ENCODE data around the gene CSMD2.

Gene CSMD2

DNA sequence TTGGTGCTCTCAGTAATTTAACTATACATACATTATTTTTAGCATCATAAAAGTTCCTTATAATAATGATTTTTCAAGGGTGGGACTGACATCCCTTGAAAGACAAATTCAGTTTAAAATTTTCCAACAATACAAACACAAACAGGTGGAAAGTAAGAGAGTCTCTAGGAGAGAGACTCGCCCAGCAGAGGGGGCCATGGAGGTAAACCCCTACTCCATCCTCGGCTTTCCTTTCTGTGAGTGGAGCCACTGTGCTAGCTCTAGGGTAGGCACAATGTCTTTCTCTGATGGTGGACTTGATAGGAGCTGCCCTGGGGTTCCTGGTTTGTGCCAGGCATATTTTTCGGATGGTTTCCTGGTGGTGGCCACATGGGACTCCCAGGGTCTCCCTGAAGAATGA lies 8.3 kb downstream of the CSMD2 start:
- TF ChIP-seq, protein P1, sequence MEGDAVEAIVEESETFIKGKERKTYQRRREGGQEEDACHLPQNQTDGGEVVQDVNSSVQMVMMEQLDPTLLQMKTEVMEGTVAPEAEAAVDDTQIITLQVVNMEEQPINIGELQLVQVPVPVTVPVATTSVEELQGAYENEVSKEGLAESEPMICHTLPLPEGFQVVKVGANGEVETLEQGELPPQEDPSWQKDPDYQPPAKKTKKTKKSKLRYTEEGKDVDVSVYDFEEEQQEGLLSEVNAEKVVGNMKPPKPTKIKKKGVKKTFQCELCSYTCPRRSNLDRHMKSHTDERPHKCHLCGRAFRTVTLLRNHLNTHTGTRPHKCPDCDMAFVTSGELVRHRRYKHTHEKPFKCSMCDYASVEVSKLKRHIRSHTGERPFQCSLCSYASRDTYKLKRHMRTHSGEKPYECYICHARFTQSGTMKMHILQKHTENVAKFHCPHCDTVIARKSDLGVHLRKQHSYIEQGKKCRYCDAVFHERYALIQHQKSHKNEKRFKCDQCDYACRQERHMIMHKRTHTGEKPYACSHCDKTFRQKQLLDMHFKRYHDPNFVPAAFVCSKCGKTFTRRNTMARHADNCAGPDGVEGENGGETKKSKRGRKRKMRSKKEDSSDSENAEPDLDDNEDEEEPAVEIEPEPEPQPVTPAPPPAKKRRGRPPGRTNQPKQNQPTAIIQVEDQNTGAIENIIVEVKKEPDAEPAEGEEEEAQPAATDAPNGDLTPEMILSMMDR (IDR thresholded peaks at IDR 0.05; ENCODE audit: low read depth, low read length), result peak; percentile 30
- no peak for TF ChIP-seq EZH2phosphoT487 (IDR thresholded peaks at IDR 0.05; ENCODE audit: low read depth)
- H3K27ac ChIP-seq (ENCODE audit: low read length), result no peak overlapping the region
- no peak overlapping the region for H3K4me3 ChIP-seq (ENCODE audit: low read length)
- H3K4me2 ChIP-seq (ENCODE audit: low read length), result no peak overlapping the region
- H4K20me1 ChIP-seq (ENCODE audit: insufficient read depth, low read length), result no peaks in the 10 kb centered on the region
- no peak overlapping the region for H2AFZ ChIP-seq (ENCODE audit: low read depth, low read length)
- H3K79me2 ChIP-seq (ENCODE audit: low read length), result no peaks in the 10 kb centered on the region
- no peaks in the 10 kb centered on the region for H3K9me3 ChIP-seq (ENCODE audit: insufficient read depth, low read length)
- no peaks in the 10 kb centered on the region for H3K4me1 ChIP-seq (ENCODE audit: low read length)
- no peak overlapping the region for H3K9ac ChIP-seq (ENCODE audit: low read length)
- H3K36me3 ChIP-seq (replicated peaks; ENCODE audit: low read depth, low read length), result no peaks in the 10 kb centered on the region
- H3K27me3 ChIP-seq (ENCODE audit: low read depth, low read length), result 0 out of 2 replicates have a peak, but pooled peaks cover 7% of the 10 kb centered on the region

DNA sequence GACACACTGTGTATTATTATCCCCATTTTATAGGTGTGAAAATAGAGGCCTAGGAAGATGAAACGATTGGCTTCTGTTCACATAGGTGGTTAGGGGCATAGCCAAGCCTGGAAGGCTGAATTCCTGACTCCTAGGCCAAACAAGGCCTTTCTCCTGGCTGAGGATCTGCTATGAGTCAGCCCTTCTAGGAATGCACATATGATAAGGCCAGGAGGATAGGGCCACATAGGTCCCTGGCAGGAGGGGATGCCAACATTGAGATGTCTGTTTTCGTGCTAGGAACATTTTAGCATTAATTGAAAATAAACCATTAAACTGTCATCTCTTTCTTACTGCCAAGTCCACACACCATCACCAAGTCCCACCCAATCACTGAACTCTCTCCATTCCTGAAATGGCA lies 9.2 kb downstream of the CSMD2 start:
- Histone ChIP-seq H3K36me3 (replicated peaks; ENCODE audit: low read depth, low read length) (no peaks in the 10 kb centered on the region), H3K27me3 (ENCODE audit: low read depth, low read length) (no peaks in the 10 kb centered on the region), H3K27ac (ENCODE audit: low read length) (no peak overlapping the region), H3K4me3 (ENCODE audit: low read length) (no peak overlapping the region), H3K4me1 (ENCODE audit: low read length) (no peaks in the 10 kb centered on the region), H2AFZ (ENCODE audit: low read depth, low read length) (no peak overlapping the region), H3K79me2 (ENCODE audit: low read length) (no peaks in the 10 kb centered on the region), H3K9me3 (ENCODE audit: insufficient read depth, low read length) (no peaks in the 10 kb centered on the region), H3K9ac (ENCODE audit: low read length) (no peak overlapping the region), H4K20me1 (ENCODE audit: insufficient read depth, low read length) (no peaks in the 10 kb centered on the region), H3K4me2 (ENCODE audit: low read length) (no peak overlapping the region)
- no peak for TF ChIP-seq EZH2phosphoT487 (IDR thresholded peaks at IDR 0.05; ENCODE audit: low read depth)
- TF ChIP-seq, protein P1 (IDR thresholded peaks at IDR 0.05; ENCODE audit: low read depth, low read length), result no peak

DNA sequence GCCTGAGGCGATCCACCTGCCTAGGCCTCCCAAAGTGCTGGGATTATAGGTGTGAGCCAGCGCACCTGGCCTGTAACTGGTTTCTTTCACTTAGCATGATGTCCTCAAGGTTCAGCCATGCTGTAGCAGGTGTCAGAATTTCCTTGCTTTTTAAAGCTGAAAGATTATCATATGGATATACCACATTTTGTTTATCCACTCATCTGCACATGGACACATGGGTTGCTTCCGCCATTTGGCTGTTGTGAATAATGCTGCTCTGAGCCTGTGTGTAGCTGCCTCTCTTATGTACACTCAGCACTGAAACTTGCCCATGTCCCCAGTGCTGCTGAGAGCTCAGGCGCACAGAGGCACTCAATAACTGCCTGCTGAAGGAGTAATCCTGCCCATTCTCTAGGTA lies 11.8 kb downstream of the CSMD2 start:
- Histone ChIP-seq H2AFZ (ENCODE audit: low read depth, low read length) (no peak overlapping the region), H3K4me3 (ENCODE audit: low read length) (no peak overlapping the region), H3K79me2 (ENCODE audit: low read length) (no peaks in the 10 kb centered on the region), H3K4me1 (ENCODE audit: low read length) (no peaks in the 10 kb centered on the region), H3K27me3 (ENCODE audit: low read depth, low read length) (no peaks in the 10 kb centered on the region), H3K27ac (ENCODE audit: low read length) (no peak overlapping the region), H3K9ac (ENCODE audit: low read length) (no peak overlapping the region), H3K36me3 (replicated peaks; ENCODE audit: low read depth, low read length) (no peaks in the 10 kb centered on the region), H4K20me1 (ENCODE audit: insufficient read depth, low read length) (no peaks in the 10 kb centered on the region), H3K9me3 (ENCODE audit: insufficient read depth, low read length) (no peaks in the 10 kb centered on the region), H3K4me2 (ENCODE audit: low read length) (no peak overlapping the region)
- TF ChIP-seq, protein P1 (IDR thresholded peaks at IDR 0.05; ENCODE audit: low read depth, low read length), result no peak
- TF ChIP-seq EZH2phosphoT487 (IDR thresholded peaks at IDR 0.05; ENCODE audit: low read depth), result no peak

DNA sequence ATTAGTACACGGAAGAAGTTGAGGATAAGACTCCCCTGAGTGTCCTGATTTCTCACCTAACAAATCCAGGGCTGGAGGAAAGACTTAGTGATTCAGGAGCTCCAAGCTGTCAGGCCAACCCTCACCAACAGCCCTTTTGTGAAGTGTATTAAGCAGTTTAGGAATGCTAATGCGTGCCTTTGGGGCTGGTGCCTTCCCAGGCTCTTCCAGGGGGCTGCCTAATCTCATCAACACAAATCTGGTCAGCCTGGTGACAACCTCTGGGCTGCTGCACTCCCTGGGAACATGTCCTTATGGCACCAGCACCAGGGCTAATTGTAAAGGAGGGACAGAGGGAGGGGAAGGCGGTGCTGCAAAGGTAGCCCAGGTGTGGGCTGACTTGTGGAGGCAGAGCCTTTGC lies 15.5 kb downstream of the CSMD2 start:
- Histone ChIP-seq H3K27me3 (ENCODE audit: low read depth, low read length) (no peaks in the 10 kb centered on the region), H3K4me3 (ENCODE audit: low read length) (no peak overlapping the region), H2AFZ (ENCODE audit: low read depth, low read length) (no peak overlapping the region), H4K20me1 (ENCODE audit: insufficient read depth, low read length) (no peaks in the 10 kb centered on the region), H3K4me2 (ENCODE audit: low read length) (no peak overlapping the region), H3K9ac (ENCODE audit: low read length) (no peak overlapping the region), H3K36me3 (replicated peaks; ENCODE audit: low read depth, low read length) (no peaks in the 10 kb centered on the region), H3K9me3 (ENCODE audit: insufficient read depth, low read length) (no peaks in the 10 kb centered on the region), H3K4me1 (ENCODE audit: low read length) (peaks cover 6% of the 10 kb centered on the region; the same call in 1 of the 2 replicates), H3K27ac (ENCODE audit: low read length) (no peak overlapping the region), H3K79me2 (ENCODE audit: low read length) (no peaks in the 10 kb centered on the region)
- TF ChIP-seq, protein P1 (IDR thresholded peaks at IDR 0.05; ENCODE audit: low read depth, low read length), result no peak
- TF ChIP-seq EZH2phosphoT487 (IDR thresholded peaks at IDR 0.05; ENCODE audit: low read depth), result no peak
